ENCODE data around the gene VCL. TPM values are rescaled to one million over a fixed set of nuclear protein-coding genes. Genes with fewer than 3 reads are reported as not detected.

The VCL gene
- polyA plus RNA-seq (2012; rRNA removed), result 147 and 190 TPM in 2 replicates
- 125 and 144 TPM in 2 replicates for polyA plus RNA-seq (2012; cell fraction: cytosol; rRNA removed)
- 170 and 281 TPM in 2 replicates for polyA plus RNA-seq (2012; cell fraction: nucleus; rRNA removed)

DNA sequence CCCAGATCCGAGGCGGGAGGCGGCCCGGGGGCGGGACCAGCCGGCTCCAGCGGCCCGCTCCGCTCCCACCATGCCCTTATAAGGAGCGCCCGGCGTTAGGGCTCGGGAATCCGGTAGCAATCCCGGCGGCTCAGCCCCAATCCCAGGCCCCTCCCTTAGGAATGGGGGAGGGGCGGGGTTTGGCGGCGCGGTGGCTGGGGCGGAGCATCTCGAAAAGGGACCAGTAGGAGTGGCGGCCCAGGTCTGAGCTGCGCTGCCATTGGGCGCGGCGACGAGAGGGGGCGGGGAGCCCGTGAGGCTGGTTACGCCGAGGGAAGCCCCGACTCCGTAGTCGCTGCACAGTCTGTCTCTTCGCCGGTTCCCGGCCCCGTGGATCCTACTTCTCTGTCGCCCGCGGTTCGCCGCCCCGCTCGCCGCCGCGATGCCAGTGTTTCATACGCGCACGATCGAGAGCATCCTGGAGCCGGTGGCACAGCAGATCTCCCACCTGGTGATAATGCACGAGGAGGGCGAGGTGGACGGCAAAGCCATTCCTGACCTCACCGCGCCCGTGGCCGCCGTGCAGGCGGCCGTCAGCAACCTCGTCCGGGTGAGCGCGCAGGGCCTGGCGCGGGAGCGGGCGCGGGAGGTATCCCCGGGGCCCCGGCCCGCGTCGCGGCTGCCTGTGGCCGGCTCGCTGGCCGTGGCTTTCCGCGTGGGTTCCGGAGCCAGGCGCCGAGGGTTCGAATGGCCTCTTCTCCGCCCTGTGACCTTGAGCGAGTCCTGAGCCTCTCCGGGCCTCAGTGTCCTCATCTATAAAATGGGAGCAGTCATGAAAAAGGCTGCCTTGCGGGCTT is at the start of gene VCL:
VCL (plus strand) TSS at position 330 of the 836 bp plus-strand sequence; CDS start at position 422, 92 bp downstream.
- peak within 1 kb of the TSS; percentile 94 for H3K9ac ChIP-seq
- peaks cover 51% of the 10 kb centered on the region for H3K79me2 ChIP-seq (ENCODE audit: insufficient read depth)

More for the DNA sequence above, at the start of gene VCL:
- WGBS (ENCODE audit: low lambda C conversion rate), result 1% methylated on average over 20 of the region's 92 CpGs
- peaks cover 34% of the 10 kb centered on the region for H3F3A ChIP-seq (replicated peaks; ENCODE audit: insufficient read depth)
- H3K9me2 ChIP-seq, result no peaks in the 10 kb centered on the region
- CTCF ChIA-PET, result interaction anchor here (0.6 kb wide), 1 partner anchor 30 kb away, joined by 3 read pairs; no protein-coding TSS in a partner anchor
- H3K27me3 ChIP-seq (ENCODE audit: insufficient read depth), result no peaks in the 10 kb centered on the region
- peaks cover 37% of the 10 kb centered on the region for H4K20me1 ChIP-seq (ENCODE audit: insufficient read depth)
- TF ChIP-seq RFX5 (IDR thresholded peaks at IDR 0.05; ENCODE audit: low read length), result peak; percentile 74
- TF ChIP-seq, protein P1, sequence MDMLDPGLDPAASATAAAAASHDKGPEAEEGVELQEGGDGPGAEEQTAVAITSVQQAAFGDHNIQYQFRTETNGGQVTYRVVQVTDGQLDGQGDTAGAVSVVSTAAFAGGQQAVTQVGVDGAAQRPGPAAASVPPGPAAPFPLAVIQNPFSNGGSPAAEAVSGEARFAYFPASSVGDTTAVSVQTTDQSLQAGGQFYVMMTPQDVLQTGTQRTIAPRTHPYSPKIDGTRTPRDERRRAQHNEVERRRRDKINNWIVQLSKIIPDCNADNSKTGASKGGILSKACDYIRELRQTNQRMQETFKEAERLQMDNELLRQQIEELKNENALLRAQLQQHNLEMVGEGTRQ (IDR thresholded peaks at IDR 0.05; ENCODE audit: borderline replicate concordance, low read depth, low read length), result no peak
- TF ChIP-seq, protein P2, sequence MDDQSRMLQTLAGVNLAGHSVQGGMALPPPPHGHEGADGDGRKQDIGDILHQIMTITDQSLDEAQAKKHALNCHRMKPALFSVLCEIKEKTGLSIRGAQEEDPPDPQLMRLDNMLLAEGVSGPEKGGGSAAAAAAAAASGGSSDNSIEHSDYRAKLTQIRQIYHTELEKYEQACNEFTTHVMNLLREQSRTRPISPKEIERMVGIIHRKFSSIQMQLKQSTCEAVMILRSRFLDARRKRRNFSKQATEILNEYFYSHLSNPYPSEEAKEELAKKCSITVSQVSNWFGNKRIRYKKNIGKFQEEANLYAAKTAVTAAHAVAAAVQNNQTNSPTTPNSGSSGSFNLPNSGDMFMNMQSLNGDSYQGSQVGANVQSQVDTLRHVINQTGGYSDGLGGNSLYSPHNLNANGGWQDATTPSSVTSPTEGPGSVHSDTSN (IDR thresholded peaks at IDR 0.05), result no peak; the same call in 1 of the 2 replicates
- TF ChIP-seq, protein P3, sequence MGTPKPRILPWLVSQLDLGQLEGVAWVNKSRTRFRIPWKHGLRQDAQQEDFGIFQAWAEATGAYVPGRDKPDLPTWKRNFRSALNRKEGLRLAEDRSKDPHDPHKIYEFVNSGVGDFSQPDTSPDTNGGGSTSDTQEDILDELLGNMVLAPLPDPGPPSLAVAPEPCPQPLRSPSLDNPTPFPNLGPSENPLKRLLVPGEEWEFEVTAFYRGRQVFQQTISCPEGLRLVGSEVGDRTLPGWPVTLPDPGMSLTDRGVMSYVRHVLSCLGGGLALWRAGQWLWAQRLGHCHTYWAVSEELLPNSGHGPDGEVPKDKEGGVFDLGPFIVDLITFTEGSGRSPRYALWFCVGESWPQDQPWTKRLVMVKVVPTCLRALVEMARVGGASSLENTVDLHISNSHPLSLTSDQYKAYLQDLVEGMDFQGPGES (IDR thresholded peaks at IDR 0.05; ENCODE audit: low read depth, low read length), result 0 out of 2 replicates have a peak, but pooled peaks have one; percentile 36
- no peak for TF ChIP-seq EP300 (IDR thresholded peaks at IDR 0.05; ENCODE audit: borderline replicate concordance in 1 of 2, low read depth in 1 of 2, low read length in 1 of 2)
- no peak for TF ChIP-seq FOSL2 (IDR thresholded peaks at IDR 0.05; ENCODE audit: borderline replicate concordance, low read depth)
- TF ChIP-seq, protein P4, sequence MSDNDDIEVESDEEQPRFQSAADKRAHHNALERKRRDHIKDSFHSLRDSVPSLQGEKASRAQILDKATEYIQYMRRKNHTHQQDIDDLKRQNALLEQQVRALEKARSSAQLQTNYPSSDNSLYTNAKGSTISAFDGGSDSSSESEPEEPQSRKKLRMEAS (IDR thresholded peaks at IDR 0.05; ENCODE audit: low read depth), result peak; percentile 43; the same call in 1 of the 2 replicates
- TF ChIP-seq POLR2AphosphoS5 (IDR thresholded peaks at IDR 0.05; ENCODE audit: low read depth, low read length), result peak; percentile 99
- peak; percentile 69; the same call in 1 of the 2 replicates for TF ChIP-seq SIN3A (IDR thresholded peaks at IDR 0.05; ENCODE audit: borderline replicate concordance, low read depth, low read length)
- no peak for TF ChIP-seq YY1 (IDR thresholded peaks at IDR 0.05; ENCODE audit: low read depth)
- TF ChIP-seq TEAD4 (IDR thresholded peaks at IDR 0.05; ENCODE audit: borderline replicate concordance, insufficient read depth), result peak; percentile 56; the same call in 1 of the 2 replicates
- 0 out of 2 replicates have a peak, but pooled peaks have one; percentile 15 for TF ChIP-seq TCF12 (IDR thresholded peaks at IDR 0.05)
- TF ChIP-seq CHD2 (IDR thresholded peaks at IDR 0.05; ENCODE audit: low read length, partially characterized antibody), result peak; percentile 72
- peak; percentile 29; the same call in 1 of the 2 replicates for TF ChIP-seq NRF1 (IDR thresholded peaks at IDR 0.05; ENCODE audit: low read depth, low read length)
- TF ChIP-seq TAF1 (IDR thresholded peaks at IDR 0.05; ENCODE audit: borderline replicate concordance, low read depth, low read length), result peak; percentile 97
- no peak for TF ChIP-seq GABPA (IDR thresholded peaks at IDR 0.05; ENCODE audit: low read depth)
- 0 out of 2 replicates have a peak, but pooled peaks have one; percentile 5 for TF ChIP-seq NFIC (IDR thresholded peaks at IDR 0.05; ENCODE audit: borderline replicate concordance)
- TF ChIP-seq MXI1 (IDR thresholded peaks at IDR 0.05; ENCODE audit: low read depth, low read length), result no peak; the same call in 1 of the 2 replicates
- peak within 1 kb of the TSS; percentile 84 to 90 for H3K4me3 ChIP-seq (ENCODE audit: low read depth in 2 of 2, low read length in 1 of 2)
- H3K36me3 ChIP-seq (replicated peaks in 1 of 2; ENCODE audit: control insufficient read depth in 1 of 2, insufficient read depth in 2 of 2, low read length in 1 of 2), result peaks cover 4 to 25% of the 10 kb centered on the region in 2 experiments
- no peaks in the 10 kb centered on the region for H3K9me3 ChIP-seq
- peak within 1 kb of the TSS; percentile 90 for H3K4me2 ChIP-seq
- POLR2A ChIA-PET, result interaction anchor here (1.1 kb wide), 1 partner anchor 13 kb away, joined by 3 read pairs; no protein-coding TSS in a partner anchor
- H3K27ac ChIP-seq (ENCODE audit: low read depth in 2 of 2, low read length in 1 of 2), result peak within 1 kb of the TSS; percentile 80 to 94
- H2AFZ ChIP-seq (ENCODE audit: low read depth), result peak within 1 kb of the TSS; percentile 96
- peak; percentile 98 for DNase-seq
- H3K4me1 ChIP-seq (ENCODE audit: control insufficient read depth in 1 of 2, insufficient read depth in 2 of 2, low read depth in 1 of 2, low read length in 1 of 2), result peaks cover 7 to 22% of the 10 kb centered on the region in 2 experiments; a peak in 2 of 4 replicates

Data from SK-N-SH (cell line).